H9 (cell line): ENCODE measurements around the gene HSPB8. TPM values are rescaled to one million over a fixed set of nuclear protein-coding genes. Genes with fewer than 3 reads are reported as not detected.

Experiments
- DNase-seq: peaks from one replicate; pipeline ENCODE4 v3.0.0-alpha.2; 2017
- H2AFZ ChIP-seq: one replicate; pipeline ENCODE4 v1.6.1; 2013; ENCODE audit warnings: mild to moderate bottlenecking, low read length, control low read depth, moderate library complexity
- H2AK5ac ChIP-seq: 2 replicates; pipeline ENCODE4 v1.6.1; 2013; ENCODE audit warnings: low read length, control low read depth, mixed read lengths; ENCODE audit not compliant: insufficient read length
- H2BK120ac ChIP-seq: one replicate; pipeline ENCODE4 v1.6.1; 2013; ENCODE audit warnings: low read depth, mild to moderate bottlenecking, low read length, control low read depth, inconsistent platforms; ENCODE audit not compliant: poor library complexity, severe bottlenecking
- H2BK12ac ChIP-seq: 2 replicates; pipeline ENCODE4 v1.6.1; 2013; ENCODE audit warnings: low read length, control low read depth, mixed read lengths, low read depth; ENCODE audit not compliant: insufficient read length
- H2BK15ac ChIP-seq: 2 replicates; pipeline ENCODE4 v1.6.1; 2013; ENCODE audit warnings: low read depth, low read length, control low read depth
- H2BK20ac ChIP-seq: one replicate; pipeline ENCODE4 v1.6.1; 2013; ENCODE audit warnings: low read depth, mild to moderate bottlenecking, low read length, control low read depth, inconsistent platforms; ENCODE audit not compliant: poor library complexity, severe bottlenecking
- H2BK5ac ChIP-seq: 2 replicates; pipeline ENCODE4 v1.6.1; 2013; ENCODE audit warnings: low read length, control low read depth, mixed read lengths; ENCODE audit not compliant: insufficient read length
- H3K14ac ChIP-seq: 2 replicates; pipeline ENCODE4 v1.6.1; 2013; ENCODE audit warnings: low read length, control low read depth; ENCODE audit not compliant: insufficient read depth
- H3K18ac ChIP-seq: 2 replicates; pipeline ENCODE4 v1.6.1; 2013; ENCODE audit warnings: low read depth, mild to moderate bottlenecking, mixed read lengths, low read length, control low read depth; ENCODE audit not compliant: insufficient read length
- H3K23ac ChIP-seq: 2 replicates; pipeline ENCODE4 v1.6.1; 2013; ENCODE audit warnings: low read length, control low read depth, mixed read lengths, low read depth; ENCODE audit not compliant: insufficient read length
- H3K23me2 ChIP-seq: 2 replicates; pipeline ENCODE4 v1.6.1; 2013; ENCODE audit warnings: low read depth, mild to moderate bottlenecking, mixed read lengths, low read length, control low read depth; ENCODE audit not compliant: insufficient read length, poor library complexity, severe bottlenecking
- H3K27ac ChIP-seq: 2 replicates; pipeline ENCODE4 v1.5.1; 2013; ENCODE audit warnings: low read length, control low read depth, mixed read lengths, low read depth; ENCODE audit not compliant: insufficient read length
- H3K27me3 ChIP-seq: 2 replicates; pipeline ENCODE4 v1.6.1; 2013; ENCODE audit warnings: low read length, control low read depth, inconsistent platforms; ENCODE audit not compliant: insufficient read depth
- H3K4ac ChIP-seq: 2 replicates; pipeline ENCODE4 v1.6.1; 2013; ENCODE audit warnings: low read depth, mild to moderate bottlenecking, control low read depth, inconsistent platforms, low read length, moderate library complexity
- H3K4me1 ChIP-seq: 2 replicates; pipeline ENCODE4 v1.6.1; 2013; ENCODE audit warnings: low read length, control low read depth, inconsistent platforms; ENCODE audit not compliant: insufficient read depth
- H3K4me2 ChIP-seq: 2 replicates; pipeline ENCODE4 v1.6.1; 2013; ENCODE audit warnings: low read length, control low read depth, mixed read lengths; ENCODE audit not compliant: insufficient read length, insufficient read depth
- H3K56ac ChIP-seq: 2 replicates; pipeline ENCODE4 v1.6.1; 2013; ENCODE audit warnings: low read depth, mild to moderate bottlenecking, mixed read lengths, low read length, control low read depth; ENCODE audit not compliant: insufficient read length
- H3K79me1 ChIP-seq: 2 replicates; pipeline ENCODE4 v1.6.1; 2013; ENCODE audit warnings: low read depth, mild to moderate bottlenecking, moderate library complexity, low read length, control low read depth, inconsistent platforms; ENCODE audit not compliant: insufficient read depth, poor library complexity, severe bottlenecking
- H3K79me2 ChIP-seq: 2 replicates; pipeline ENCODE4 v1.6.1; 2013; ENCODE audit warnings: low read length, control low read depth, inconsistent platforms; ENCODE audit not compliant: insufficient read depth
- H3K9ac ChIP-seq: 2 replicates; pipeline ENCODE4 v1.6.1; 2013; ENCODE audit warnings: low read length, control low read depth, mixed read lengths; ENCODE audit not compliant: insufficient read length; ENCODE audit errors: extremely low read depth
- H3K9me3 ChIP-seq: one replicate; pipeline ENCODE4 v1.6.1; 2013; ENCODE audit warnings: low read depth, low read length, inconsistent platforms; ENCODE audit not compliant: control insufficient read depth
- H3T11ph ChIP-seq: one replicate; pipeline ENCODE4 v1.6.1; 2013; ENCODE audit warnings: mild to moderate bottlenecking, low read length, control low read depth, inconsistent platforms
- H4K20me1 ChIP-seq: one replicate; pipeline ENCODE4 v1.6.1; 2013; ENCODE audit not compliant: control insufficient read depth, insufficient read length, insufficient read depth
- H4K5ac ChIP-seq: 2 replicates; pipeline ENCODE4 v1.6.1; 2013; ENCODE audit warnings: low read depth, mild to moderate bottlenecking, mixed read lengths, low read length, control low read depth; ENCODE audit not compliant: insufficient read length
- H4K8ac ChIP-seq: replicated peaks from 2 replicates; pipeline ENCODE4 v1.6.1; 2013; ENCODE audit warnings: low read length, control low read depth, mixed read lengths, low read depth; ENCODE audit not compliant: insufficient read length
- H4K91ac ChIP-seq: 2 replicates; pipeline ENCODE4 v1.6.1; 2013; ENCODE audit warnings: low read depth, mild to moderate bottlenecking, moderate library complexity, mixed read lengths, low read length, control low read depth; ENCODE audit not compliant: insufficient read length
- H3K27ac Mint-ChIP-seq, 3 experiments: 2 replicates in 2 of 3; 3 replicates in 1 of 3; pipeline ENCODE4 v1.8.0; 2020 to 2021; ENCODE audit warnings: mixed read lengths in 3 of 3, mild to moderate bottlenecking in 1 of 3, moderate library complexity in 1 of 3
- H3K27me3 Mint-ChIP-seq: 2 replicates; pipeline ENCODE4 v1.8.0; 2021; ENCODE audit warnings: low read depth, mild to moderate bottlenecking, moderate library complexity, mixed read lengths
- H3K36me3 Mint-ChIP-seq, 3 experiments: 2 replicates in 2 of 3; 3 replicates in 1 of 3; pipeline ENCODE4 v1.8.0; 2020 to 2021; ENCODE audit warnings: low read depth in 3 of 3, mixed read lengths in 3 of 3; ENCODE audit not compliant: insufficient read depth in 1 of 3
- H3K4me1 Mint-ChIP-seq, 2 experiments: 2 replicates each; pipeline ENCODE4 v1.8.0; 2020; ENCODE audit warnings: mixed read lengths in 2 of 2
- H3K4me3 Mint-ChIP-seq, 2 experiments: 2 replicates in 1 of 2; 3 replicates in 1 of 2; pipeline ENCODE4 v1.8.0; 2020 to 2021; ENCODE audit warnings: mild to moderate bottlenecking in 2 of 2, mixed read lengths in 2 of 2, moderate library complexity in 1 of 2
- H3K9me3 Mint-ChIP-seq, 2 experiments: 2 replicates in 1 of 2; 3 replicates in 1 of 2; pipeline ENCODE4 v1.8.0; 2020; ENCODE audit warnings: mild to moderate bottlenecking in 2 of 2, mixed read lengths in 2 of 2, moderate library complexity in 1 of 2
- WGBS: extraction: QIAGEN DNeasy Blood & Tissue Kit; methylation state at CpG from one replicate; pipeline ENCODE4 v1.1.7; 2013; ENCODE audit warnings: missing lambda C conversion rate, low lambda C conversion rate, mixed read lengths; ENCODE audit not compliant: insufficient read length; ENCODE audit errors: extremely low coverage; 5-methylcytosine and 5-hydroxymethylcytosine counted together
- total RNA-seq: library from RNA; stranded (reverse); gene quantifications from 2 replicates; pipeline ENCODE4 v1.2.1, GENCODE V29; 2021
- TF ChIP-seq, protein P1 (sequence below): fragments of 200-600 bp; sonication (generic); conservative IDR thresholded peaks from 3 replicates; pipeline ENCODE4 v1.8.0; 2021; ENCODE audit warnings: antibody characterized with exemption, mild to moderate bottlenecking

The HSPB8 gene
- total RNA-seq, 1 experiment from 2014 or later = 3.0 TPM

DNA sequence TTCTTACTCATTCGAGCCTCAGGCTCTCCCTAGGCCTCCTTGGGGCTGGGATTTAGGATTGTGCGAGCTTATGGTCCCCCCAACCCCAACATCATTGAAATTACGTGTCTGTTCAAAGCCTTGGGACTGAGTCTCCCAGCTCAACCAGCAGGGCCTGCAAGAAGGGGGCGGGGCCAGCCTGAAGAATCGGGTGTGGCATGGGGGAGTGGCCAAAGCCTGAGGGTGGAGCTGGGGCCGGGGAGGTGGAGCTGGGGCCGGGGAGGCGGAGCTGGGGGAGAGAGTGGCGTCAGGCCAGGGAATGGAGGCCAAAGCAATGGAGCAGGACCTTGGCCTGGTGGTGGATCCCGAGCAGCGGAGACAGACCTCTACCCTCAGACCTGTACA lies 24.3 kb upstream of the HSPB8 start:
- Mint-ChIP-seq H3K4me1 (peaks cover 20 to 28% of the 10 kb centered on the region in 2 experiments), H3K9me3 (peaks cover 12 to 13% of the 10 kb centered on the region in 2 experiments; a peak in 4 of 5 replicates), H3K4me3 (peak overlapping the region; percentile 88 to 89), H3K27ac (peak overlapping the region; percentile 99 to 100 (median 100)), H3K27me3 (no peaks in the 10 kb centered on the region; the same call in 1 of the 2 replicates), H3K36me3 (peaks cover 25 to 34% (median 29%) of the 10 kb centered on the region in 3 experiments)
- H2BK20ac ChIP-seq = no peak overlapping the region
- H3T11ph ChIP-seq = no peak overlapping the region
- no peak overlapping the region for H2AFZ ChIP-seq
- peaks cover 13% of the 10 kb centered on the region for H3K23me2 ChIP-seq
- H4K8ac ChIP-seq = peak overlapping the region; percentile 97
- peak overlapping the region; percentile 83 for H2BK120ac ChIP-seq
- no peaks in the 10 kb centered on the region for H3K79me2 ChIP-seq
- no peaks in the 10 kb centered on the region for H4K20me1 ChIP-seq
- no peak overlapping the region for H3K23ac ChIP-seq
- H3K14ac ChIP-seq = peak overlapping the region; percentile 93
- peak overlapping the region; percentile 97 for H4K91ac ChIP-seq
- peak overlapping the region; percentile 93 for H3K4me2 ChIP-seq
- peak overlapping the region; percentile 98 for H2BK5ac ChIP-seq
- H3K18ac ChIP-seq = peak overlapping the region; percentile 95
- peak overlapping the region; percentile 96 for H3K9ac ChIP-seq
- H3K4ac ChIP-seq = peak overlapping the region; percentile 68; the same call in 1 of the 2 replicates
- H2BK15ac ChIP-seq = no peak overlapping the region
- H3K27me3 ChIP-seq = no peaks in the 10 kb centered on the region
- peak overlapping the region; percentile 96 for H3K27ac ChIP-seq
- TF ChIP-seq, protein P1, sequence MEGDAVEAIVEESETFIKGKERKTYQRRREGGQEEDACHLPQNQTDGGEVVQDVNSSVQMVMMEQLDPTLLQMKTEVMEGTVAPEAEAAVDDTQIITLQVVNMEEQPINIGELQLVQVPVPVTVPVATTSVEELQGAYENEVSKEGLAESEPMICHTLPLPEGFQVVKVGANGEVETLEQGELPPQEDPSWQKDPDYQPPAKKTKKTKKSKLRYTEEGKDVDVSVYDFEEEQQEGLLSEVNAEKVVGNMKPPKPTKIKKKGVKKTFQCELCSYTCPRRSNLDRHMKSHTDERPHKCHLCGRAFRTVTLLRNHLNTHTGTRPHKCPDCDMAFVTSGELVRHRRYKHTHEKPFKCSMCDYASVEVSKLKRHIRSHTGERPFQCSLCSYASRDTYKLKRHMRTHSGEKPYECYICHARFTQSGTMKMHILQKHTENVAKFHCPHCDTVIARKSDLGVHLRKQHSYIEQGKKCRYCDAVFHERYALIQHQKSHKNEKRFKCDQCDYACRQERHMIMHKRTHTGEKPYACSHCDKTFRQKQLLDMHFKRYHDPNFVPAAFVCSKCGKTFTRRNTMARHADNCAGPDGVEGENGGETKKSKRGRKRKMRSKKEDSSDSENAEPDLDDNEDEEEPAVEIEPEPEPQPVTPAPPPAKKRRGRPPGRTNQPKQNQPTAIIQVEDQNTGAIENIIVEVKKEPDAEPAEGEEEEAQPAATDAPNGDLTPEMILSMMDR = no peak
- peak overlapping the region; percentile 96 for H2BK12ac ChIP-seq
- no peak overlapping the region for H2AK5ac ChIP-seq
- WGBS = no CpG with 5 or more reads among the region's 11 CpGs
- peaks cover 4% of the 10 kb centered on the region; the same call in 1 of the 2 replicates for H3K4me1 ChIP-seq
- H4K5ac ChIP-seq = peak overlapping the region; percentile 94
- peak; percentile 97 for DNase-seq
- H3K9me3 ChIP-seq = peaks cover 7% of the 10 kb centered on the region
- H3K79me1 ChIP-seq = no peaks in the 10 kb centered on the region
- peak overlapping the region; percentile 45 for H3K56ac ChIP-seq
